SU-DHL-6 (cell line): ENCODE results near the gene PRDM16.

Experiments
- H2AFZ ChIP-seq: fragments of 200-600 bp; sonication (generic); 2 replicates; pipeline ENCODE4 v1.6.1; 2014; ENCODE audit warnings: low read depth, mild to moderate bottlenecking, moderate library complexity, mixed read lengths, antibody characterized with exemption, low read length; ENCODE audit not compliant: severe bottlenecking
- H3F3A ChIP-seq: fragments of 200-600 bp; shearing (Covaris generic); 2 replicates; pipeline ENCODE4 v1.6.0; 2016; ENCODE audit warnings: antibody characterized with exemption, mild to moderate bottlenecking; ENCODE audit not compliant: insufficient read depth
- H3K27ac ChIP-seq: fragments of 200-600 bp; sonication (generic); 2 replicates; pipeline ENCODE4 v1.5.1; 2016; ENCODE audit warnings: low read depth, mild to moderate bottlenecking, low read length, moderate library complexity, mixed read lengths
- H3K27me3 ChIP-seq: fragments of 200-600 bp; sonication (generic), shearing (Covaris generic); 2 replicates; pipeline ENCODE4 v1.6.0; 2014; ENCODE audit warnings: mild to moderate bottlenecking, low read length
- H3K36me3 ChIP-seq: fragments of 200-600 bp; sonication (generic); 2 replicates; pipeline ENCODE4 v1.6.1; 2014; ENCODE audit warnings: mild to moderate bottlenecking, low read length, mixed read lengths
- H3K4me2 ChIP-seq: fragments of 300-600, 200-600 bp; shearing (Covaris generic), sonication (generic); 2 replicates; pipeline ENCODE4 v1.6.0; 2014; ENCODE audit warnings: low read length, low read depth, mild to moderate bottlenecking; ENCODE audit not compliant: poor library complexity, severe bottlenecking
- H3K4me3 ChIP-seq: fragments of 200-600 bp; sonication (generic); 2 replicates; pipeline ENCODE4 v1.5.1; 2014; ENCODE audit warnings: antibody characterized with exemption, low read length, mild to moderate bottlenecking, mixed read lengths; ENCODE audit not compliant: insufficient read depth, poor library complexity, severe bottlenecking
- H3K79me2 ChIP-seq: fragments of 200-600 bp; sonication (generic); 2 replicates; pipeline ENCODE4 v1.6.1; 2014; ENCODE audit warnings: mild to moderate bottlenecking, low read length, moderate library complexity; ENCODE audit not compliant: insufficient read depth
- H3K9ac ChIP-seq: fragments of 200-600 bp; sonication (generic); 2 replicates; pipeline ENCODE4 v1.7.0; 2014; ENCODE audit warnings: mild to moderate bottlenecking, low read length
- H3K9me2 ChIP-seq: fragments of 200-600 bp; sonication (generic); replicated peaks from 2 replicates; pipeline ENCODE4 v1.6.1; 2014; ENCODE audit warnings: low read length; ENCODE audit not compliant: insufficient read depth
- H3K9me3 ChIP-seq: fragments of 200-600 bp; sonication (generic); 2 replicates; pipeline ENCODE4 v1.6.1; 2014; ENCODE audit warnings: low read length, mixed read lengths; ENCODE audit not compliant: insufficient read depth
- H4K20me1 ChIP-seq: fragments of 200-600 bp; sonication (generic); 2 replicates; pipeline ENCODE4 v1.6.1; 2014; ENCODE audit warnings: low read depth, mild to moderate bottlenecking, antibody characterized with exemption, low read length, moderate library complexity, mixed read lengths
- CTCF ChIP-seq: fragments of 200-600 bp; sonication (generic); IDR thresholded peaks from one replicate; pipeline ENCODE4 v1.5.1; 2017; ENCODE audit warnings: antibody characterized with exemption, mild to moderate bottlenecking, low read length, moderate library complexity; ENCODE audit not compliant: insufficient read depth, poor library complexity, severe bottlenecking
- EZH2phosphoT487 ChIP-seq: fragments of 200-600 bp; sonication (generic), shearing (Covaris generic); conservative IDR thresholded peaks from 2 replicates; pipeline ENCODE4 v1.6.1; 2018; ENCODE audit warnings: mild to moderate bottlenecking, antibody characterized with exemption, low read length, moderate library complexity, mixed read lengths

The PRDM16 gene

GRCh38 chr1:3241673-3242407 lies 172.8 kb downstream of the PRDM16 start:
- H3K9me2 ChIP-seq = no peaks in the 10 kb centered on the region
- H3F3A ChIP-seq = no peaks in the 10 kb centered on the region
- H4K20me1 ChIP-seq = no peaks in the 10 kb centered on the region
- H3K27ac ChIP-seq = no peak overlapping the region
- H3K36me3 ChIP-seq = no peaks in the 10 kb centered on the region
- TF ChIP-seq EZH2phosphoT487 (no peak), CTCF (no peak)
- no peak overlapping the region for H3K4me3 ChIP-seq
- no peak overlapping the region for H2AFZ ChIP-seq
- no peaks in the 10 kb centered on the region for H3K79me2 ChIP-seq
- H3K9me3 ChIP-seq = no peaks in the 10 kb centered on the region
- H3K4me2 ChIP-seq = no peak overlapping the region
- no peak overlapping the region for H3K9ac ChIP-seq
- no peaks in the 10 kb centered on the region for H3K27me3 ChIP-seq

GRCh38 chr1:3242408-3243260 lies 173.6 kb downstream of the PRDM16 start:
- Histone ChIP-seq H3K36me3 (no peaks in the 10 kb centered on the region), H2AFZ (no peak overlapping the region), H3K9me3 (no peaks in the 10 kb centered on the region), H3K9me2 (no peaks in the 10 kb centered on the region), H3K4me3 (no peak overlapping the region), H4K20me1 (no peaks in the 10 kb centered on the region), H3K79me2 (no peaks in the 10 kb centered on the region), H3K27me3 (no peaks in the 10 kb centered on the region), H3K9ac (no peak overlapping the region), H3K27ac (no peak overlapping the region), H3K4me2 (no peak overlapping the region), H3F3A (no peaks in the 10 kb centered on the region)
- TF ChIP-seq CTCF (no peak), EZH2phosphoT487 (no peak)

- Histone ChIP-seq H3K4me3 (no peak overlapping the region), H4K20me1 (no peaks in the 10 kb centered on the region), H3K27ac (no peak overlapping the region), H3F3A (no peaks in the 10 kb centered on the region), H3K9me3 (no peaks in the 10 kb centered on the region), H3K27me3 (no peaks in the 10 kb centered on the region), H3K4me2 (no peak overlapping the region), H2AFZ (no peak overlapping the region), H3K9me2 (no peaks in the 10 kb centered on the region), H3K9ac (no peak overlapping the region), H3K79me2 (no peaks in the 10 kb centered on the region), H3K36me3 (no peaks in the 10 kb centered on the region)
- TF ChIP-seq CTCF (no peak), EZH2phosphoT487 (no peak)
These were observed 174.3 kb downstream of the PRDM16 start for GRCh38 chr1:3243304-3243703.
